DND-41 (cell line): ENCODE measurements around the gene ATAD3B.
"Not testable (repeated sequence)": the region's sequence is repeated elsewhere in the genome, so short reads cannot be mapped to it uniquely, and the experiment has no call there.

Experiments used
- EZH2 ChIP-seq: IDR thresholded peaks from 3 replicates; pipeline ENCODE4 v1.6.1; 2012; ENCODE audit warnings: borderline replicate concordance, low read depth, mild to moderate bottlenecking, moderate library complexity, low read length, inconsistent platforms; ENCODE audit not compliant: severe bottlenecking
- TF ChIP-seq, protein P1 (sequence below): IDR thresholded peaks from 2 replicates; pipeline ENCODE4 v1.5.1; 2012; ENCODE audit warnings: borderline replicate concordance, low read length, moderate library complexity, mild to moderate bottlenecking; ENCODE audit not compliant: poor library complexity, severe bottlenecking; ENCODE audit errors: extremely low read depth

DNA sequence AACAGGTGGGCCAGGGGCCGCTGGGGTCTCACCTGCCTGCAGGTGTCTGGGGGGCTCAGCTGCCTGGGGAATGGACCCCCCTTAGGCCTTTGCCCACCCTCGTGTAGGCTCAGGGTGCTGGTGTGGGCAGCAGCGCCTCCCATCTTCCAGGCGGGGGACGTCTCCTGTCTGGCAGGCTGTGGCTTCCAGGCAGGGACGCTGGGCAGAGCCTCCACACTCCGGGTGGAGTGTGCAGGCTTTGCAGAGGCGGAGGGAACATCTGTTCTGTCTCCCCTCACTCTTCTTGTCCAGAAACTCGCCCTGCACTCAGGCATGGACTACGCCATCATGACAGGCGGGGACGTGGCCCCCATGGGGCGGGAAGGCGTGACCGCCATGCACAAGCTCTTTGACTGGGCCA lies 15.6 kb upstream of the ATAD3B start:
- TF ChIP-seq, protein P1, sequence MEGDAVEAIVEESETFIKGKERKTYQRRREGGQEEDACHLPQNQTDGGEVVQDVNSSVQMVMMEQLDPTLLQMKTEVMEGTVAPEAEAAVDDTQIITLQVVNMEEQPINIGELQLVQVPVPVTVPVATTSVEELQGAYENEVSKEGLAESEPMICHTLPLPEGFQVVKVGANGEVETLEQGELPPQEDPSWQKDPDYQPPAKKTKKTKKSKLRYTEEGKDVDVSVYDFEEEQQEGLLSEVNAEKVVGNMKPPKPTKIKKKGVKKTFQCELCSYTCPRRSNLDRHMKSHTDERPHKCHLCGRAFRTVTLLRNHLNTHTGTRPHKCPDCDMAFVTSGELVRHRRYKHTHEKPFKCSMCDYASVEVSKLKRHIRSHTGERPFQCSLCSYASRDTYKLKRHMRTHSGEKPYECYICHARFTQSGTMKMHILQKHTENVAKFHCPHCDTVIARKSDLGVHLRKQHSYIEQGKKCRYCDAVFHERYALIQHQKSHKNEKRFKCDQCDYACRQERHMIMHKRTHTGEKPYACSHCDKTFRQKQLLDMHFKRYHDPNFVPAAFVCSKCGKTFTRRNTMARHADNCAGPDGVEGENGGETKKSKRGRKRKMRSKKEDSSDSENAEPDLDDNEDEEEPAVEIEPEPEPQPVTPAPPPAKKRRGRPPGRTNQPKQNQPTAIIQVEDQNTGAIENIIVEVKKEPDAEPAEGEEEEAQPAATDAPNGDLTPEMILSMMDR: not testable (repeated sequence)
- TF ChIP-seq EZH2: not testable (repeated sequence)
